Testis (tissue), 2 donors: Measurements from ENCODE around the gene GNAI1.

Source experiments
- POLR2A ChIP-seq: fragments of 450-650 bp; IDR thresholded peaks from one replicate; pipeline ENCODE4 v1.6.1; 2017; ENCODE audit warnings: antibody characterized with exemption, mild to moderate bottlenecking, moderate library complexity
- TF ChIP-seq, protein P1 (sequence below), 3 experiments: fragments of 450-650 bp in 2 of 3; fragments of 200-600 bp in 1 of 3; sonication (generic) in 1 of 3; IDR thresholded peaks; one replicate each; pipeline ENCODE4 v1.5.1; 2016 to 2019; ENCODE audit warnings: antibody characterized with exemption in 3 of 3, mild to moderate bottlenecking in 2 of 3, moderate library complexity in 1 of 3

DNA sequence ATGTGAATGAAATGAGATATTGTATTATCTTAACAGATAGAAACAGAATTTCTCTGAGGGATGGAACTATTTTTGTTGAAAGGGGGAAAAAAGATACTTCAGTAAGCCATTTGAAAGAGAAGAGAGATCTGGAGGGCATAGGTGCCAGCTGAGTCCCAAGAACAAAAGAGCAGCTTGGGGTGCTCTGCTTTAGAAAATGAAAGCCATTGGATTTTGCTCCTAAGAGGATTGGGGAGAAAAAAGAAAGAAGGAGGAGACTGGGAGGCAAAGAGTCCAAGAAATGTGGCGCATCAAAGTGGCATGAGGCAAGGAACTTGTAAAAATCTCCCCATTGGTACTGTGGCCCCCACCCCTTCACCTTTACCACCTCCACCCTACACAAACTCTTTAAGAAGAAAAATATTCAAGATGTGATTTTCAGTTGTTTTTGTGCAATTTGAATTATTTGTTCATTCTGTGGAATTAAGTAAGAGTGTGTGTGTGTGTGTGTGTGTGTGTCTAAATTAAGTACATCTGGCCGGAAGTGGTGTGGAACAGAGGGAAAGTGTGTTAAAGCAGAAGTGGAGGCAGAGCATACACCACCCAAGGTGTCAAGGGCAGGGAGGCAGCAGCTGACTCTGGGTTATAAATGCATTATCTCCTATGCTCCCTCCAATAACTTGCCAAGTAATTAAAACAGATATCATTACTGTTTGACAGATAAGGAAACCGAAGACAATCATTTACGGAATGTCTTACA lies 9.9 kb upstream of the GNAI1 start:
- TF ChIP-seq, protein P1, sequence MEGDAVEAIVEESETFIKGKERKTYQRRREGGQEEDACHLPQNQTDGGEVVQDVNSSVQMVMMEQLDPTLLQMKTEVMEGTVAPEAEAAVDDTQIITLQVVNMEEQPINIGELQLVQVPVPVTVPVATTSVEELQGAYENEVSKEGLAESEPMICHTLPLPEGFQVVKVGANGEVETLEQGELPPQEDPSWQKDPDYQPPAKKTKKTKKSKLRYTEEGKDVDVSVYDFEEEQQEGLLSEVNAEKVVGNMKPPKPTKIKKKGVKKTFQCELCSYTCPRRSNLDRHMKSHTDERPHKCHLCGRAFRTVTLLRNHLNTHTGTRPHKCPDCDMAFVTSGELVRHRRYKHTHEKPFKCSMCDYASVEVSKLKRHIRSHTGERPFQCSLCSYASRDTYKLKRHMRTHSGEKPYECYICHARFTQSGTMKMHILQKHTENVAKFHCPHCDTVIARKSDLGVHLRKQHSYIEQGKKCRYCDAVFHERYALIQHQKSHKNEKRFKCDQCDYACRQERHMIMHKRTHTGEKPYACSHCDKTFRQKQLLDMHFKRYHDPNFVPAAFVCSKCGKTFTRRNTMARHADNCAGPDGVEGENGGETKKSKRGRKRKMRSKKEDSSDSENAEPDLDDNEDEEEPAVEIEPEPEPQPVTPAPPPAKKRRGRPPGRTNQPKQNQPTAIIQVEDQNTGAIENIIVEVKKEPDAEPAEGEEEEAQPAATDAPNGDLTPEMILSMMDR (IDR thresholded peaks at IDR 0.05) = no peak
- no peak for TF ChIP-seq POLR2A
